Natural killer cell (primary cell): Measurements from ENCODE around the gene ZNF444. TPM values are rescaled to one million over a fixed set of nuclear protein-coding genes. Genes with fewer than 3 reads are reported as not detected.
A peak's percentile ranks its signal among the peaks of the same experiment; 100 is the strongest.

Source experiments
- ATAC-seq, 3 donors: fragments of 150-1000 bp in 2 of 3; fragments of 200-7000 bp in 1 of 3; cut with Tn5 transposase; 1 replicate in 1 of 3; 2 replicates in 2 of 3; pipeline ENCODE4 v1.10.0; 2021; ENCODE audit warnings: mild to moderate bottlenecking in 2 of 3, moderate library complexity in 2 of 3
- DNase-seq, 2 donors: peaks; one replicate each; pipeline versions ENCODE4 v3.0.0 to v3.0.0-alpha.2; 2013 to 2021; ENCODE audit warnings: mixed read lengths in 1 of 2
- H3K27ac ChIP-seq: one replicate; pipeline ENCODE4 v1.5.1; 2013; ENCODE audit warnings: mild to moderate bottlenecking, low read length
- H3K27me3 ChIP-seq: one replicate; pipeline ENCODE4 v1.6.1; 2013; ENCODE audit warnings: low read length; ENCODE audit not compliant: control insufficient read depth, insufficient read depth
- H3K36me3 ChIP-seq: one replicate; pipeline ENCODE4 v1.6.1; 2013; ENCODE audit warnings: low read length; ENCODE audit not compliant: control insufficient read depth, insufficient read depth
- H3K4me1 ChIP-seq: one replicate; pipeline ENCODE4 v1.6.1; 2013; ENCODE audit warnings: low read length; ENCODE audit not compliant: control insufficient read depth, insufficient read depth
- H3K4me3 ChIP-seq: one replicate; pipeline ENCODE4 v1.5.1; 2013; ENCODE audit warnings: low read length
- H3K9me3 ChIP-seq: one replicate; pipeline ENCODE4 v1.6.1; 2013; ENCODE audit warnings: low read length; ENCODE audit not compliant: control insufficient read depth, insufficient read depth
- H3K27ac Mint-ChIP-seq, 2 donors: one replicate each; pipeline ENCODE4 v1.8.0; 2022; ENCODE audit warnings: mild to moderate bottlenecking in 2 of 2, mixed read lengths in 2 of 2, moderate library complexity in 1 of 2
- H3K27me3 Mint-ChIP-seq, 2 donors: one replicate each; pipeline ENCODE4 v1.8.0; 2022; ENCODE audit warnings: low read depth in 2 of 2, mixed read lengths in 2 of 2
- H3K36me3 Mint-ChIP-seq: one replicate; pipeline ENCODE4 v1.8.0; 2022; ENCODE audit warnings: mixed read lengths
- H3K4me1 Mint-ChIP-seq, 2 donors: one replicate each; pipeline ENCODE4 v1.8.0; 2022; ENCODE audit warnings: mixed read lengths in 2 of 2
- H3K4me3 Mint-ChIP-seq: one replicate; pipeline ENCODE4 v1.8.0; 2022; ENCODE audit warnings: mild to moderate bottlenecking, moderate library complexity, mixed read lengths
- H3K9me3 Mint-ChIP-seq, 2 donors: one replicate each; pipeline ENCODE4 v1.8.0; 2022; ENCODE audit warnings: mixed read lengths in 2 of 2
- CTCF ChIP-seq: fragments of 200-600 bp; IDR thresholded peaks from one replicate; pipeline ENCODE4 v1.8.0; 2022; ENCODE audit warnings: antibody characterized with exemption
- WGBS: methylation state at CpG from one replicate; pipeline ENCODE4 v1.1.7; 2013; ENCODE audit warnings: missing lambda C conversion rate; ENCODE audit not compliant: insufficient coverage; 5-methylcytosine and 5-hydroxymethylcytosine counted together
- intact Hi-C: fragments of 100-400 bp; cut with micrococcal nuclease; formaldehyde crosslinking; loops from one replicate; pipeline ENCODE4 v1.14.2; 2022
- total RNA-seq, 4 donors: library from RNA; stranded (reverse); fragments of 120-200 nt in 1 of 4; gene quantifications; one replicate each; pipeline versions ENCODE4 v1.2.3 to v1.2.4, GENCODE V29; 2013 to 2022

Gene ZNF444
- total RNA-seq, 3 donors from 2014 or later (not counting 1 experiment from before 2014, with no cell fraction given), result 14.5 to 21.9 (median 16.7) TPM

GRCh38 chr19:56144831-56145230, 3.7 kb downstream of the ZNF444 start:
- ATAC-seq (no peak), DNase-seq (no peak)
- H3K4me3 ChIP-seq, result no peak overlapping the region
- no peak overlapping the region for H3K27ac ChIP-seq
- Mint-ChIP-seq H3K27me3 (no peaks in the 10 kb centered on the region), H3K27ac (no peak overlapping the region), H3K9me3 (no peaks in the 10 kb centered on the region), H3K4me1 (peaks cover 24 to 42% of the 10 kb centered on the region in 2 donors), H3K36me3 (no peaks in the 10 kb centered on the region), H3K4me3 (no peak overlapping the region)
- intact Hi-C loops, result no loop called here
- H3K36me3 ChIP-seq, result peaks cover 2% of the 10 kb centered on the region
- H3K9me3 ChIP-seq, result no peaks in the 10 kb centered on the region
- peaks cover 14% of the 10 kb centered on the region for H3K4me1 ChIP-seq
- H3K27me3 ChIP-seq, result no peaks in the 10 kb centered on the region
- no peak for TF ChIP-seq CTCF
- 87% methylated on average over 12 of the region's 12 CpGs for WGBS

- Mint-ChIP-seq H3K27ac (no peak overlapping the region), H3K9me3 (no peaks in the 10 kb centered on the region), H3K4me3 (no peak overlapping the region), H3K27me3 (no peaks in the 10 kb centered on the region), H3K36me3 (no peaks in the 10 kb centered on the region), H3K4me1 (peaks cover 15 to 33% of the 10 kb centered on the region in 2 donors)
- peaks cover 7% of the 10 kb centered on the region for H3K4me1 ChIP-seq
- ATAC-seq, result no peak
- intact Hi-C loops, result no loop called here
- no peak for DNase-seq
- H3K9me3 ChIP-seq, result no peaks in the 10 kb centered on the region
- peaks cover 2% of the 10 kb centered on the region for H3K36me3 ChIP-seq
- no peak overlapping the region for H3K27ac ChIP-seq
- no peaks in the 10 kb centered on the region for H3K27me3 ChIP-seq
- no peak for TF ChIP-seq CTCF
- H3K4me3 ChIP-seq, result no peak overlapping the region
- 98% methylated on average over 10 of the region's 10 CpGs for WGBS
These were observed 4.6 kb downstream of the ZNF444 start for GRCh38 chr19:56145698-56146097.

- Histone ChIP-seq H3K36me3 (peaks cover 2% of the 10 kb centered on the region), H3K27me3 (no peaks in the 10 kb centered on the region), H3K27ac (no peak overlapping the region), H3K4me1 (peaks cover 2% of the 10 kb centered on the region), H3K4me3 (no peak overlapping the region), H3K9me3 (no peaks in the 10 kb centered on the region)
- no peaks in the 10 kb centered on the region for H3K27me3 Mint-ChIP-seq
- no peak for ATAC-seq
- TF ChIP-seq CTCF, result no peak
- no peaks in the 10 kb centered on the region for H3K9me3 Mint-ChIP-seq
- H3K4me3 Mint-ChIP-seq, result no peak overlapping the region
- WGBS, result 98% methylated on average over 31 of the region's 31 CpGs
- no peak for DNase-seq
- H3K36me3 Mint-ChIP-seq, result no peaks in the 10 kb centered on the region
- H3K4me1 Mint-ChIP-seq, result peaks cover 9 to 24% of the 10 kb centered on the region in 2 donors
- no peak overlapping the region for H3K27ac Mint-ChIP-seq
- intact Hi-C loops, result no loop called here
These were observed 5.8 kb downstream of the ZNF444 start for GRCh38 chr19:56146904-56147303.

GRCh38 chr19:56147307-56147706, 6.2 kb downstream of the ZNF444 start:
- no peaks in the 10 kb centered on the region for H3K27me3 ChIP-seq
- H3K36me3 ChIP-seq, result peaks cover 2% of the 10 kb centered on the region
- 97% methylated on average over 22 of the region's 22 CpGs for WGBS
- H3K4me3 Mint-ChIP-seq, result no peak overlapping the region
- H3K4me1 ChIP-seq, result no peaks in the 10 kb centered on the region
- H3K9me3 ChIP-seq, result no peaks in the 10 kb centered on the region
- TF ChIP-seq CTCF, result no peak
- H3K27me3 Mint-ChIP-seq, result no peaks in the 10 kb centered on the region
- DNase-seq, result no peak
- peak overlapping the region in 1 of 2 donors; percentile 71 for H3K27ac Mint-ChIP-seq
- H3K4me1 Mint-ChIP-seq, result peaks cover 6 to 20% of the 10 kb centered on the region in 2 donors
- no peak for ATAC-seq
- no peak overlapping the region for H3K27ac ChIP-seq
- no peaks in the 10 kb centered on the region for H3K9me3 Mint-ChIP-seq
- H3K36me3 Mint-ChIP-seq, result no peaks in the 10 kb centered on the region
- no peak overlapping the region for H3K4me3 ChIP-seq
- intact Hi-C loops, result no loop called here
